HG03460 (cell line): ENCODE results near the gene SETDB1.
A peak's percentile ranks its signal among the peaks of the same experiment; 100 is the strongest.
"Not testable (repeated sequence)": the region's sequence is repeated elsewhere in the genome, so short reads cannot be mapped to it uniquely, and the experiment has no call there.

Source experiments
- ATAC-seq: cut with Tn5 transposase; IDR thresholded peaks from one replicate; pipeline ENCODE4 v1.9.1; 2021; ENCODE audit not compliant: unreplicated experiment

Gene SETDB1

DNA sequence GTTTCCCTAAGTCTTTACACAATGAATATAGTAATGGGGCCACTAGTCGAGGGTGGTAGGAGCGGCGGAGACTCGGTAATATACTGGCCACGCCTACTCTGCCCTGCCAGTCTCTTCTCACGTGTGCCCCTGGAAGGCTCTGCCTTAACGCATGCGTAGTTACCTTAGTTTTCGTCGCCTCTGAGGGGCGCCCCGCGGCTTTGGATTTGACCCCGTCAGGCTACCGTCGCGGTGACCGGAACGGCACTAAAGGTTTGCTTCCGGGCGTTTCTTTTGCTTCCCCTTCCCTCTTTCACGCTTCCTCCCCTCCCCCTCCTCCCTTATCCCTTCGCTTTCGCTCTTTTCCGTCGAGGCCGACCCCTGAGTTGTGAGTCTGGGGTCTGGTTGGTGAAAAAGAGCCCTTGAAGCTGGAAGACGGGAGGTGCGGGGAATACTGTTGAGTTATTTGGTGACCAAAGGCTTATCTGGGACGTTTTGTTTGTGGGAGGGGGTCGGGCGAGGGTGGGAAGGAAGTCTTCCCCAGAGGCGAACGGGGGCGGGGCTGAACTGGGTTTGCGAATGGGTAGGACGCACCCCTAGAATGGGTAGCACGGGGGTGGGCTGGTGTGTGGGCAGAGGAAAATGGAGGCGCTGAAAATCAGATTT is at the start of gene SETDB1:
Gene SETDB1, plus strand, starts transcription at position 267 of the 645 bp plus-strand sequence. CDS start 1,352 bp downstream, outside the sequence.
- ATAC-seq = peak; percentile 75

DNA sequence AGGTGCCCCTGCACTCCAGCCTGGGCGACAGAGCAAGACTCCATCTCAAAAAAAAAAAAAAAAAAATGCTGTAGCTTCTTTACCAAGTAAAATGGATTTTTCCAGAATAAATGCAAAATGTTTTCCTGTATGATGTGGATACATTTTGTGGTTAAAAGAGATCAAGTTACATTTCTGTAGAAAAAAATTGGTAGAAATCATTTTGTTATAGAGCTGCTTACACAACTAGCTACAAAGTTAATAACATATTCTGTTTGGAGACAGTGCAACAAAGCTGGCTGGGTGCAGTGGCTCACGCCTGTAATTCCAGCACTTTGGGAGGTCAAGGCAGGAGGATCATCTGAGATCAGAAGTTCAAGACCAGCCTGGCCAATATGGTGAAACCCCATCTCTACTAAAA is 47.2 kb upstream of the SETDB1 start:
- not testable (repeated sequence) for ATAC-seq

DNA sequence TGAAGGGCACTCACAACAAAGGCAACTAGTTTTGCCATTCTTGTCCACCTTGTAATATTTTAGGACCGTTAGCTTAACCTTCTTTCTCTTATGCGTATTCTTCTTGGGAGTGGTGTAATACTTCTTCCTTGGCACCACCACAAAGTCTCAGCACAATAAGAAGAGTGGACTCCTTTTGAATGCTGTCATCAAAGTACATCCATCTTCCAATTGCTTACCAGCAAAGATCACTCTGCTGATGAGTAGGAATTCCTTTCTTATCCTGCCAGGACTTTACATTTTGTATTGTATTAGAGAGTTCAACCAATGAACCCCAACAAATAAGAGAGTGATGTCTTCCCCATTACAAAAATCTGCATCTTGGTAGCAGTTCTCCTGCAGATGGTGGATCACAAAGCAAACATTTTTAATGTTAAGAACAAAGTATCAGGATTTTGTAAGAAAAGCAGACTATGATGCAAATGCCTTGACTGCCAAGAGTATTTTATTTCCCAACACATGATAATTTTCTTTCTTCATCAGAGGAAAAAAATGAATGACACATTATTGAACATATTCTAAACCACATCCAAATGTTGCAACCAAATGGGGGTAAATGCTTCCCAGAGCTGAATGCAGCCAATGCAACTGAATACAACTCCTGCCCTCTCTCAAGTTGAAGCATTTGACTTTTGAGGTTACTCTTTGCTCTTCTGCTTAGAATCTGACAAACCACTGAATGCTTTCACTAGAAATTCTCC is 44.7 kb upstream of the SETDB1 start:
- ATAC-seq = no peak

DNA sequence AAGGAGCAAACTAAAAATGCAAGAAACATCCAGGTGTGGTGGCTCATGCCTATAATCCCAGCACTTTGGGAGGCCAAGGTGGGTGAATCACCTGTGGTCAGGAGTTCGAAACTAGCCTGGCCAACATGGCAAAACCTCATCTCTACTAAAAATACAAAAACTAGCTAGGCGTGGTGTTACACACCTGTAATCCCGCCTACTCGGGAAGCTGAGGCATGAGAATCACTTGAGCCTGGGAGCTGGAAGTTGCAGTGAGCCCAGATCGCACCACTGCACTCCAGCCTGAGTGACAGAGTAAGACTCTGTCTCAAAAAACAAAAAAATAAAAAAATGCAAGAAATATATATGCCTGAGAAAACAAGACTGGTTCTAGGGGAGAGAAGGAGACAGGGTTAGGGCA is 43.0 kb upstream of the SETDB1 start:
- ATAC-seq = not testable (repeated sequence)

DNA sequence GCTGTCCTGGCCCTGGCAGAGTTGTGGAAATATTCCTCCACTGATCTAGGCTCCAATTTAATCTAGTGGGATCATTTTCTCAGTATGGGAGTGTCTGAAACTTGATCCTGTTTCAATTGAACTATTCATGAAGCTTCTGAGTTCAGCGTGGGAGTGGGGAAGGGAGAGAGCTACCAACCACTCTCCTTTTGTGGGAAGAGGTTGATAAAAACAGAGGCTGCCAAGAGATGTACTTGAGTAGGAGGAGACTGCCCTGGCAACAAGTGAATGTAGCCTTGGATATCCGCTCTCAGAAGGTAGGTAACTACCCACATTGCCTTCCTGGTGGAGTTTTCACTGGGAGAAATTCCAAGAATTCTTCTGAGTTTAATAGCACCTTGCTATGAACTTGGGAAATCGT is 39.1 kb upstream of the SETDB1 start, which contains the start of gene CTXND2:
Gene CTXND2, plus strand, starts transcription at position 119 of the 400 bp plus-strand sequence. CDS start 25,179 bp downstream, outside the sequence.
- ATAC-seq = no peak

DNA sequence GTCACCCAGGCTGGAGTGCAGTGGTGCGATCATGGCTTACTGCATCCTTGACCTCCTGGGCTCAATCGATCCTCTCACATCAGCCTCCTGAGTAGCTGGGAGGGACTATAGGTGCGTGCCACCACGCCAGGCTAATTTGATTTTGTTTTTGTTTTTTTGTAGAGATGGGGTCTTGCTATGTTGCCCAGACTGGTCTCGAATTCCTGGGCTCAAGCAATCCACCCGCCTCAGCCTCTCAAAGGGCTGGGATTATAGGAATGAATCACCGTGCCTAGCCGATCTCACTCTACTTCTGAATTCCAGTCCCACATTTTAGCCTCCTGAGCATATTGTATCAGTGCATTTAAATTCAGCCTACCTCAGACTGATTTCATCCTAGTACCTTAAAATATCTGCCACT is 37.4 kb upstream of the SETDB1 start:
- ATAC-seq = no peak

DNA sequence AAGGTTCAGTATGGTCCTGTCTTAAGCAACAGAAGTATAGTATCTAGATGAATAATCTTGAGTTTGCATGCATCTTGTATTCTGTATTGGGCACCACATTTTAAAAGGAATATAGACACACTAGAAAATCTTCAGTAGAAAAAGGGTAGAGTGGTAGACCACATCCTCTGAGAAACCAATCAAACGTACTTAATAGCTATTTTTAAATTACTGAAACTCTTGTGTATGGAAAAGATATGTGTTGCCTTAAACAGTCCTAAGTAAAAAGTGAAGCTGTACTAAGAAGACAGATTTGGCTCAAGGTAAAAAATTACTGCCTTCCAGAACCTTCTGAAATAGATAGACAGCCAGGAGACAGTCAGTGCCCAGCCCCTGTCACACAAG is 36.1 kb upstream of the SETDB1 start:
- peak; percentile 56 for ATAC-seq

DNA sequence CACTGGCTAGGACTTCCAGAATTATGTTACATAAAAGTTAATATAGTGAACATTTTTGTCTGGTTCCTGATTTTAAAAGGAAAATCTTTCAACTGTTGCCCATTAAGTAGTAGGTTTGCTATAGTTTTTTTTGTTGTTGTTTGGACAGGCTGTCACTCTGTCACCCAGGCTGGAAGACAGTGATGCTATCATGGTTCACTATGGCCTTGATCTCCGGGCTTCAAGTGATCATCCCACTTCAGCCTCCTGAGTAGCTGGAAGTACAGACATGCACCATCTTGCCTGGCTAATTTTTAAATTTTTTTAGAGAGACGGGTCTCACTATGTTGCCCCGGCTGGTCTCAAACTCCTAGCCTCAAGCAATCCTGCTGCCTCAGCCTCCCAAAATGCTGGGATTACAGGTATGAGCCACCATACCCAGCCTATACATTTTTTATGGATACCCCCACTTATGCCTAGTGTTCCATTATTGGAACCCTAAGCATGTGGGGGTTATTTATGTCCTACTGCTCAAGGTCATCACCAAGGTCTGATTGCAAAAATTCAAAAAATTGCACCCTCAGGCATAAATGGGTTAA is 32.7 kb upstream of the SETDB1 start:
- ATAC-seq = no peak

DNA sequence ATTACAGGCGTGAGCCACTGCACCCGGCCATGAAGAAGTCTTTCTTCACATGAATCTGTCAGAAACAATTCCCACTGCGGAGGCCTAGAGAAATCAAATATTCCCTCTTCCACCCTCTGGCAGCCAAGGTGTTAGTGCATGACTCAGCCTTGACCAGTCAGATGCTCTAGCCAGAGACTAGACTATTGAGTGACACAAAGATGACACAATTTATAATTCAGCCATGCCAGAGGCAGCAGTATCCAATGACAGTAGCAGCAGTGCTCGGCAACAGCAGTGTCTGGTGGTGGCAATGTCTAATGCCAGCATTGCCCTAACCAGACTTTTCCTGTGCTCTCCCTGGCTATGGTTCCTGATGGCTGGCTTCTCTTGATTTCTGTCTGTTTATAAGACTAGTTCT is 30.5 kb upstream of the SETDB1 start:
- ATAC-seq = no peak

DNA sequence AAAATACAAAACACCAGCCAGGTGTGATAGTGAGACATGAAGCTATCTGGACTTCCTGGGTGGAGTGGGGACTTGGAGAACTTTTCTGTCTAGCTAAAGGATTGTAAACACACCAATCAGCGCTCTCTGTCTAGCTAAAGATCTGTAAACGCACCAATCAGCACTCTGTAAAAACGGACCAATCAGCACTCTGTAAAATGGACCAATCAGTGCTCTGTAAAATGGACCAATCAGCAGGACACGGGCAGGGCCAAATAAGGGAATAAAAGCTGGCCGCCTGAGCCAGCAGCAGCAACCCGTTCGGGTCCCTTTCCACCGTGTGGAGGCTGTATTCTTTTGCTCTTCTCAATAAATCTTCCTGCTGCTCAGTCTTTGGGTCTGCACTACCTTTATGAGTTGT is 26.4 kb upstream of the SETDB1 start:
- not testable (repeated sequence) for ATAC-seq

DNA sequence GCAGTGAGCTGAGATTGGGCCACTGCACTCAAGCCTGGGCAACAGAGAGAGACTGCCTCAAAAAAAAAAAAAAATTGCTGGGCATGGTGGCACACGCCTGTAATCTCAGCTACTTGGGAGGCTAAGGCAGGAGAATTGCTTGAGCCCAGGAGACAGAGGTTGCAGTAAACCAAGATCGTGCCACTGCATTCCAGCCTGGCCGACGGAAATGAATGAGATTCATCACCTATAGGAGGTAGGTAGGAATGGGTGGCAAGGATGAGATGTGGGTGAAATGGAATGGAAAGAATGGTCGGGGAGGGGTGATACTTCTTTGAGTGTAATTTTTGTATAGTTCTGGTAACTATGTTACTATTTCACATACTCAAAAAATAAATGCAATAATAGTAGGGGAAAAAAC is 23.8 kb upstream of the SETDB1 start:
- no peak for ATAC-seq

DNA sequence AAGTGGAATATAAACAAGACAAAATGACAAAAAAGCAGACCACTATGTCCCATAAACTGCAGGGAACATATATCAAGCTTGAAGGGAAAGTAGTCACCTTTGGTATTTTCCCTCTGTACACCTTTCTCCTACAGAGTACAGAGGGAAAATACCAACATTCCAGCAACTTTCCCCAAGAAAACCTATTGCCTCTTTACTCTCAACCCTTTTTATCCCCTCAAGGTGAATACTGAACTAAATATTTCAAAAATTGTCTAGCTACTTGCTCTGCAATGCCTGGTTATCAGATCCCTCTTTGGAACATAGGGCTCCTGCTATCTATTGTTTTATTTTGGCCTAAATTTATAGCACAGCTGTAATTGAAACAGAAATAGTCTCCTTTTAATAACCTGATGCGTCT is 23.4 kb upstream of the SETDB1 start:
- ATAC-seq = no peak

DNA sequence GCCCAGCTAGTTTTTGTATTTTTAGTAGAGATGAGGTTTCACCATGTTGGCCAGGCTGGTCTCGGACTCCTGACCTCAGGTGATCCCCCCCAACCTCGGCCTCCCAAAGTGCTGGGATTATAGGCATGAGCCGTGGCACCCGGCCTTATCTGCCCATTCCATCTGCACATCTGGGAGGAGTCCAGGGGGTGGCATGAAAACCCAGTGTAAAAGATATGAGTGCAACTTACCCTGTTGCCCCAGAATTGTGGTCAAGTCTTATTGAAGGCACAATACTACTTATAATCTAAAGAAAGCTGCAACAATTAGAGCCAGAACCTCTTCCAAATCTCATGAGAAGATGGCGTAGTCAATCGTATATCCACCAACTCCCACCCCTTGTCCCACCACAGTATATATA is 20.9 kb upstream of the SETDB1 start:
- no peak for ATAC-seq

DNA sequence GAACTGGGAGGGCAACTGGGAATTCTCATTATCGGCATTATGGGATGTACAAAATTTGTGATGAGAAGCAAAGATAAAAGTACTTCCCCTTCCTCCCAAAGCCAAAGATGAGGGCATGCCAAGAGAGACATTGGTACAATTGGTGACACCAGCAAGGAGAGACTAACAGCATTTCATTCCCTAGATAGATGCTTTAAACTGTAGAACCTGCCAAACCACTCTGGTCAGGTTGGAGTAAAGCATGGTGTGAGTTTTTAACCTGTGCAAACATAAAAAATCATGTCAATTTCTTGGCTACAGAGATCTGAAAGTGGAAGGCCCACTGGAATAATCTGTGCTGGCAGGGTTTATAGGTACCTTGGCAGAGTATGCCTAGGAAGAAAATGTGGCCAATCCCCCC is 19.8 kb upstream of the SETDB1 start:
- ATAC-seq = no peak

DNA sequence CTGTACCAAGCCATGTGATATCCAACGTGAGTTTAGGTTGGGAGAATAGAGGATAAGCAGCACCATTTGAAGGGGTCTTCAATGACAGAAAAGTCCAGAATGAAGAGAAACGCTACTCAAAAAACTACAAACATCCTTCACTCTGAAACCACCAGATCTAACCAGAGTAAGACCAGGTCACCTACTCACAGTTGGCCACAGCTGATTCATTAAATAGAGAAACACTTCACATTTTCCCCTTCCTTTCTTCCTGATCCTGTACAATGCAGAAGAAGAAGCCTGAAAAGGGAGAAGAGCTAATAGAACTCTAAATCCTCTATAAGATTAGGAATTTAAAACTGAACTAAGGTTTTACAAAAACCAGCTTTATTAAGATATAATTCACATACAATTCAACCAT is 19.4 kb upstream of the SETDB1 start:
- no peak for ATAC-seq

DNA sequence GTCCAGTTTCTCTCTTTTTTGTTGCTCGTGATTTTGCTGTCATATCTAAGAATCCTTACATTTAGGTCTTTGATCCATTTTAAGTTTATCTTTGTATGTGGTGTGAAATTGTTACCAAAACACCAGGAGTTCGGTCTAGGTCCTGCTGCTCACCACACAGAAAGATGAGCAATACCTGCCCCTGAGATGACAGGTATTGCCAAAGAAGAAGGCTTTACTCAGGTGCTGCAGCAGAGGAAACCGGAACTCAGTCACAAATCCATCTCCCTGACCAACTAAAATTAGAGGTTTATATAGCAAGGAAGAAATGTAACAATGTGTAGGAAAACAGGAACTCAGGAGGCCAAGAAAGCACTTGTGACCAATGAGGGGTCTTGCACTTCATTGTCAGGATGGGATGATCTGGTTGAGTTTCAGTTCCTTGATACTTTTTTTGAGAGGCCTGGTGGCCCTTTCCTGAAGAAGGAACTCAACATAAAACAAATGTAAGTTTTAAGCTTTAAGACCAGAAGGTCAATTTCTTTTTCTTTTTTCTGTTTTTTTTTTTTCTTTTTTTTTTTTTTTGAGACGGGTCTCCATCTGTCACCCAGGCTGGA is 16.5 kb upstream of the SETDB1 start:
- no peak for ATAC-seq

DNA sequence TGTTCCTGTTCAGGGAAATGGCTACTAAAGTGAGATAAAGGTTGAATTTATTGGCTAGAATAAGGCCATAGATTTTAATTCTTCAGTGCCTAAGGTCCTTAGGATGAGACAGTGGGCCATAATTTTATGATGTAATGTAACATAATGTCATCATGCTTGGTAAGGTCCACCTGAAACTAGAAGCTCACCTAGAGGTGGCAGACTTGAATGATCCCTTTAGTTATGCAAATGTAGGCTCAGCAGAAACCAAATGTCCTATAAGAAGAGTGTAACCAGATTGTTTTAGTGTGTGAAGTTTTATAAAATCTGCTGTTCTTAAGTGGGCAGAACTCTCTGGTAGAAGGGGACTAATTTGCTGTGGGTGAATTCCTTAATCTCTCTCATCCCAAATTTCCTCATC is 13.5 kb upstream of the SETDB1 start:
- no peak for ATAC-seq

DNA sequence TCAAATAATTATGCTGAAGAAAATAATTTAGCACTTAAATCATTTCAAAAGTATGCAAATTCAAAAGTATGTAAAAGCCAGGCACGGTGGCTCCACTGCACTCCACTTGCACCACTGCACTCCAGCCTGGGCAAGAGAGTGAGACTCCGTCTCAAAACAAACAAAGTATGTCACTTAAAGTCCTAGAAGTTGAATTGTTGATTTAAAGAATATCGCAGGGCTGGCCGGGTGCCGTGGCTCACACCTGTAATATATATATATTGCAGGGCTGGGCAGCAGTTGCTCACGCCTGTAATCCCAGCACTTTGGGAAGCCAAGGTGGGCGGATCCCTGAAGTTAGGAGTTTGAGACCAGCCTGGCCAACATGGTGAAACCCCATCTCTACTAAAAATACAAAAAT is 8.8 kb upstream of the SETDB1 start:
- no peak for ATAC-seq

DNA sequence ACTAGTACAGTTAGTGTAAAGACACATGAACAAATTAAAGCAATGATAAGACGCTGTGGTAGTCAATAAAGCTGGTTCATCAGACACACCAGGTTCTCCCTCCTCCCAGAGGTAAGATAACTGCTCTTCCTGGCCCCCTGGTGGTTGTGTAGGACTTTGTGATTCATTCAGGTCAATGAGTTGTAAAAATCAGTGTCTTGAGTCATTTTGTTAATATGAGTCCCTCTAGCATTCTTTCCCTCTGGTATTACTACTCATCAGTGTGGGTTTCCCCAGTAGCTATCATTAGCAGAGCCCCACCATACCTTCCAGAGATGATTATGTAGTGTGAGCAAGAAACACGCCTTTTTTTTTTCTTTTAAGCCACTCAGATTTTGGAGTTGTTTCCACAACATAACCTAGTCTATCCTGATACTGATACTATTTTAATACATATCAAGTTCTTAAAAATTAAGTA is 3.6 kb upstream of the SETDB1 start:
- peak; percentile 42 for ATAC-seq

DNA sequence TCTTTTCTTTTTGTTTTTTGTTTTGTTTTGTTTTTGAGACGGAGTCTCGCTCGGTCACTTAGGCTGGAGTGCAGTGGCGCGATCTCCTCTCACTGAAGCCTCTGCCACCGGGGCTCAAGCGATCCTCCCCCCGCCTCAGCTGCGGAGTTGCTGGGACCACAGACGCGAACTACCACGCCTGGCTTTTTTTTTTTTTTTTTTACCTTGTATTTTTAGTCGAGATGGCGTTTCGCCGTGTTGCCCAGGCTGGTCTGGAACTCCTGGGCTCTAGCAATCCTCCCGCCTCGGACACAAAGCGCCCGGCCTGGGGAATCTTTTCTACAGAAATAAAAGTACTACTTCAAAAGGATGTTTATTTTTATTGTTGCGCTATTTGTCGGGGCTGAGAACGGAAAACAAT is 1.1 kb upstream of the SETDB1 start:
- ATAC-seq = no peak

DNA sequence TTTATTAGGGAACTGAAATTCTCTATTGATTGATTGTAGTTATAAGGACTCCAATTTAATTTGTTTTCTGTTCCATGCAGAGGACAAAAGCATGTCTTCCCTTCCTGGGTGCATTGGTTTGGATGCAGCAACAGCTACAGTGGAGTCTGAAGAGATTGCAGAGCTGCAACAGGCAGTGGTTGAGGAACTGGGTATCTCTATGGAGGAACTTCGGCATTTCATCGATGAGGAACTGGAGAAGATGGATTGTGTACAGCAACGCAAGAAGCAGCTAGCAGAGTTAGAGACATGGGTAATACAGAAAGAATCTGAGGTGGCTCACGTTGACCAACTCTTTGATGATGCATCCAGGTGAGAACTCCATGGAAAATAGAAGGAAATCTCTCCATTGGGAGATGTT is 1.5 kb downstream of the SETDB1 start:
- no peak for ATAC-seq

DNA sequence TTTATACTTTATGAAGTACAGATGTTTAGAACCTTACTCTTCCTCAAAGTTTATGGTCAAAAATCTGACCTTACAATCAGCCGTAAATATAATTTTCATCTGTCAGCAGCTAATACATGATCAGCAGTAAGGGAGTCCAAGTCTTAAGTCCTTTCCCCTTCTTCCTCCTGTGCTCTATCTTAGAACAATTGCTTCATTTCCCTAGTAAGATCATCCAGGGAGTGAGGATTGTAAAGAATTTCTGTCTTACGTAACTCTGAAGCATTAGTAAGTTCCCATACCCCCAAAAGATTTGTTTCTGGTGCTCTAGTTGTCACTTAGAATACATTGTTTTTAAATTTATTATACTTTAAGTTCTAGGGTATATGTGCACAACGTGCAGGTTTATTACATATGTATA is 2.1 kb downstream of the SETDB1 start:
- ATAC-seq = no peak
